ENCODE measurements around the gene TMEM225B.
A peak's percentile ranks its signal among the peaks of the same experiment; 100 is the strongest.

TMEM225B gene

GRCh38 chr7:99623091-99623693, 25.1 kb downstream of the TMEM225B start:
- Histone ChIP-seq H3K9me3 (ENCODE audit: control insufficient read depth, low read length) (no peaks in the 10 kb centered on the region), H3K27ac (ENCODE audit: insufficient read depth, low read depth, low read length, poor library complexity, severe bottlenecking) (no peak overlapping the region), H3K4me1 (ENCODE audit: control insufficient read depth, insufficient read depth, low read length) (no peaks in the 10 kb centered on the region), H3K36me3 (ENCODE audit: control insufficient read depth, insufficient read depth, low read length) (peaks cover 45% of the 10 kb centered on the region), H3K4me3 (ENCODE audit: insufficient read depth, low read depth, low read length) (no peak overlapping the region), H3K27me3 (ENCODE audit: control insufficient read depth, insufficient read depth, low read length, poor library complexity, severe bottlenecking) (no peaks in the 10 kb centered on the region)
- 94% methylated on average over 7 of the region's 7 CpGs for WGBS, 2 experiments

DNA sequence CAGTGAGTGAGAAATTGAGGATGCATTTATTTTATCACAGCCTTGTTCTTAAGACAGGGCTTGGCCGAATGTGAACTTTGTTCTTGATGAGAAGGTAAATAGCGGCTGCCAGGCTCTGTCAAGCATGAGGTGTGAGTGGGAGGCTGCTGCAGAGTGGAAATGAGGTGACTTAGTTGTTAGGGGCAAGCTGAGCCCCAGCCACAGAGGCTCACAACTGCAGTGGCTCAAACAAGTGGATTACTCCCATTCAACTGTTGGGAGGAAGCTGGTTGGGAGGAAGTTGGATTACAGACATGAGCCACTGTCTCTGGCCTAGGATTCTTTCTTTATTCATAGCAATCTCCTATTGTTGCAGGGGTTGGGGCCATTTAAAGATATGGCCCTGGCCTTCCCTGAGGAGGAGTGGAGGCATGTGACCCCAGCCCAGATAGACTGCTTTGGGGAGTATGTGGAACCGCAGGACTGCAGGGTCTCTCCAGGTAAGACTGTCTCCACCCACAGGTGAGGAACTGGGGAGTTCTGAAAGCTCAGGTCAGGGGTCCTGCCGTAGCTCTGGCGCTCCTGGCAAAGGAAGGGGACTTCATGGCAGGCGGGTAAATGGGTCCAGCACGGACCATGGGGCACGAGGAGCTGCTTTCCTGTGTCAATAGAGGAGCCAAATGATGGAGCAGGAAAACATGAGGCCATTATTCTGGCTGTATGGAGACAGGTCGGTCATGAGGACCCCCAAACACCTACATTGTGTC, 25.8 kb downstream of the TMEM225B start:
- WGBS, 2 experiments, result 94% methylated on average over 9 of the region's 9 CpGs
- peaks cover 45% of the 10 kb centered on the region for H3K36me3 ChIP-seq (ENCODE audit: control insufficient read depth, insufficient read depth, low read length)

DNA sequence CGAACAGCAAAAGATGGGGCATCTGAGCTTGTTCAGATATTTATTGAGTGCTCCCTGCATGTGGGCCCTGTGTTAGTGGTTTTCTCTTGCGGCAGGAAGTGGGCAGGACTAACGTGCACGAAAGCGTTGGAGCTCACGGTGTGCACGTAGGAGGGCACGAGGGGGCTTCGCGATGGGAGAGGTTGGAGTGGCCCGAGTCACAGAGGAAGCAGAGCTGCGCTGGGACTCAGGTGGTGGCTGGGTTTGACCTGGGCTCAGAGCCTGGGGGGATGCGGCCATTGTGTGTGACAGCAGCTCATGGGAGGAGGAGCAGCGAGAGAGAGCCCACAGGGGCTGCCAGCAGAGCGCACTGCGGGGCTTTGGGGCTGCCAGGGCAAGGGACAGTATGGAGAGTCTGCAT, 26.4 kb downstream of the TMEM225B start:
- H3K36me3 ChIP-seq (ENCODE audit: control insufficient read depth, insufficient read depth, low read length), result peaks cover 44% of the 10 kb centered on the region
- no peak overlapping the region for H3K27ac ChIP-seq (ENCODE audit: insufficient read depth, low read depth, low read length, poor library complexity, severe bottlenecking)
- WGBS, 2 experiments, result 96 to 97% methylated on average over 16 of the region's 16 CpGs
- H3K9me3 ChIP-seq (ENCODE audit: control insufficient read depth, low read length), result no peaks in the 10 kb centered on the region
- no peaks in the 10 kb centered on the region for H3K27me3 ChIP-seq (ENCODE audit: control insufficient read depth, insufficient read depth, low read length, poor library complexity, severe bottlenecking)
- H3K4me1 ChIP-seq (ENCODE audit: control insufficient read depth, insufficient read depth, low read length), result no peaks in the 10 kb centered on the region
- H3K4me3 ChIP-seq (ENCODE audit: insufficient read depth, low read depth, low read length), result no peak overlapping the region

More for the DNA sequence above, 25.8 kb downstream of the TMEM225B start:
- H3K27me3 ChIP-seq (ENCODE audit: control insufficient read depth, insufficient read depth, low read length, poor library complexity, severe bottlenecking), result no peaks in the 10 kb centered on the region
- no peaks in the 10 kb centered on the region for H3K4me1 ChIP-seq (ENCODE audit: control insufficient read depth, insufficient read depth, low read length)
- no peak overlapping the region for H3K4me3 ChIP-seq (ENCODE audit: insufficient read depth, low read depth, low read length)
- H3K9me3 ChIP-seq (ENCODE audit: control insufficient read depth, low read length), result no peaks in the 10 kb centered on the region
- H3K27ac ChIP-seq (ENCODE audit: insufficient read depth, low read depth, low read length, poor library complexity, severe bottlenecking), result no peak overlapping the region

DNA sequence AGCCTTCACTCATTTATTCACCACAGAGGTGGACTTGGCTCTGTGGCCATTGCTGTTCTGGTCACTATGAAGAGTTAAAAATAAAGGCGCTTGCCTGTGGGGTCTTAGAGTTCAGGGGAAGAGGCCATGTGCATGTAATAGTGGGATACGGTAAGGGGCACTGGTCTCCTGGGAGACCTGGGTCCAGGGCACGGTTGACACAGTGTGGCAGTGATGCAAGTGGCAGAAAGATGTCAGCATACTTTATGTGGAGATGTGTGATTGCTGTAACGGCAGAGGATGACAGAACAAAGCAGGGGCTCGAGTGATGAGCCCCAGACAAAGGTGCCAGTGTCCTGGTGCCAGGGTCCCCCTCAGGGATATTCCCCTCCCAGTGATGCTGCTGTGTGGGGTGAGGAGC, 27.3 kb downstream of the TMEM225B start:
- no peaks in the 10 kb centered on the region for H3K4me1 ChIP-seq (ENCODE audit: control insufficient read depth, insufficient read depth, low read length)
- peaks cover 42% of the 10 kb centered on the region for H3K36me3 ChIP-seq (ENCODE audit: control insufficient read depth, insufficient read depth, low read length)
- H3K27me3 ChIP-seq (ENCODE audit: control insufficient read depth, insufficient read depth, low read length, poor library complexity, severe bottlenecking), result no peaks in the 10 kb centered on the region
- H3K9me3 ChIP-seq (ENCODE audit: control insufficient read depth, low read length), result no peaks in the 10 kb centered on the region
- no peak overlapping the region for H3K4me3 ChIP-seq (ENCODE audit: insufficient read depth, low read depth, low read length)
- 94 to 97% methylated on average over 5 of the region's 5 CpGs for WGBS, 2 experiments
- no peak overlapping the region for H3K27ac ChIP-seq (ENCODE audit: insufficient read depth, low read depth, low read length, poor library complexity, severe bottlenecking)

DNA sequence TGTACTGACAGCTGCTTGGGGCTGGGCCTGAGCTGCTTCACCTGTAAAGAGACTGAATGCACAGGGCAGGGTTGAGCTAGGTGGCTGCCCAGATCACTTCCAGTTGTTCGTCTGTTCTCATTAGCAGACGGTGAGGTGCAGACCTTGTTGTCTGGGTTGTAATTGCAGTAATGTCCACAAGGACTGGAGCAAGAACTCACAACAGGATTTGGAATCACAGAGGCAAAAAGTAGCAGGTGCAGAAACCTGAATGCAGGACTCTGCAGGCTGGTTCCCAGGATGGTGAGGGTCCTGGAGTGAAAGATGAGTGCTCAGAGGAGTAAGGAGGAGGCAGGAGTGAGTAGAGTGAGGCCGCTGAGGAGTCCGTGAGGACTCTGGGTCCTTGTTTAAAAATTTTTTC, 27.9 kb downstream of the TMEM225B start:
- Histone ChIP-seq H3K27ac (ENCODE audit: insufficient read depth, low read depth, low read length, poor library complexity, severe bottlenecking) (no peak overlapping the region), H3K27me3 (ENCODE audit: control insufficient read depth, insufficient read depth, low read length, poor library complexity, severe bottlenecking) (no peaks in the 10 kb centered on the region), H3K4me1 (ENCODE audit: control insufficient read depth, insufficient read depth, low read length) (no peaks in the 10 kb centered on the region), H3K9me3 (ENCODE audit: control insufficient read depth, low read length) (no peaks in the 10 kb centered on the region), H3K4me3 (ENCODE audit: insufficient read depth, low read depth, low read length) (no peak overlapping the region), H3K36me3 (ENCODE audit: control insufficient read depth, insufficient read depth, low read length) (peaks cover 40% of the 10 kb centered on the region)
- WGBS, 2 experiments, result 92% methylated on average over 4 of the region's 4 CpGs

DNA sequence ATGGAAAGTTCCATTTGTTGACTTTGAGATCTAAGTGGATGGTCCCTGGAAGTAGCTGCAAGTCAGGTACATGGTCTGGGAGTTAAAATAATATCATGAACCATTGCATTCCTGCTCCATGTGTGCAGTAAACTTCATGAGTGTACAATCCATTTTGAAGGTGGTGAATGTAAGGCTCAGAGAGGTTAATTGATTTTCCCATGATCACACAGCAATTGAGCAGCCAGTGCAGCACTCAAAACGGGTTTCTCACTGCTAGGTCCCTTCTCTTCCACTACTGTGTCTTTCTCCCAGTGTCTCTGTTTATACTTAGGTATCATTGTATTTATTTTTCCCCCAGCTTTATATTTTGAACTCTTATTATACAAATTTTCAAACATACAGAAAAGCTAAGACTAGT, 28.6 kb downstream of the TMEM225B start:
- H3K27ac ChIP-seq (ENCODE audit: insufficient read depth, low read depth, low read length, poor library complexity, severe bottlenecking), result no peak overlapping the region
- peaks cover 35% of the 10 kb centered on the region for H3K36me3 ChIP-seq (ENCODE audit: control insufficient read depth, insufficient read depth, low read length)
- H3K4me1 ChIP-seq (ENCODE audit: control insufficient read depth, insufficient read depth, low read length), result no peaks in the 10 kb centered on the region
- H3K4me3 ChIP-seq (ENCODE audit: insufficient read depth, low read depth, low read length), result no peak overlapping the region
- no peaks in the 10 kb centered on the region for H3K27me3 ChIP-seq (ENCODE audit: control insufficient read depth, insufficient read depth, low read length, poor library complexity, severe bottlenecking)
- H3K9me3 ChIP-seq (ENCODE audit: control insufficient read depth, low read length), result no peaks in the 10 kb centered on the region
- WGBS, 2 experiments, result 85 to 89% methylated on average over 1 of the region's 1 CpG

GRCh38 chr7:99627513-99627912, 29.4 kb downstream of the TMEM225B start:
- Histone ChIP-seq H3K4me1 (ENCODE audit: control insufficient read depth, insufficient read depth, low read length) (no peaks in the 10 kb centered on the region), H3K27ac (ENCODE audit: insufficient read depth, low read depth, low read length, poor library complexity, severe bottlenecking) (no peak overlapping the region), H3K27me3 (ENCODE audit: control insufficient read depth, insufficient read depth, low read length, poor library complexity, severe bottlenecking) (no peaks in the 10 kb centered on the region), H3K4me3 (ENCODE audit: insufficient read depth, low read depth, low read length) (no peak overlapping the region), H3K36me3 (ENCODE audit: control insufficient read depth, insufficient read depth, low read length) (peaks cover 32% of the 10 kb centered on the region), H3K9me3 (ENCODE audit: control insufficient read depth, low read length) (no peaks in the 10 kb centered on the region)
- 94 to 98% methylated on average over 10 to 11 of the region's 11 CpGs for WGBS, 2 experiments

GRCh38 chr7:99628471-99629465, 30.7 kb downstream of the TMEM225B start:
- H3K9me3 ChIP-seq (ENCODE audit: control insufficient read depth, low read length), result no peaks in the 10 kb centered on the region
- no peaks in the 10 kb centered on the region for H3K4me1 ChIP-seq (ENCODE audit: control insufficient read depth, insufficient read depth, low read length)
- no peak overlapping the region for H3K4me3 ChIP-seq (ENCODE audit: insufficient read depth, low read depth, low read length)
- H3K27ac ChIP-seq (ENCODE audit: insufficient read depth, low read depth, low read length, poor library complexity, severe bottlenecking), result peak overlapping the region; percentile 6
- no peaks in the 10 kb centered on the region for H3K27me3 ChIP-seq (ENCODE audit: control insufficient read depth, insufficient read depth, low read length, poor library complexity, severe bottlenecking)
- H3K36me3 ChIP-seq (ENCODE audit: control insufficient read depth, insufficient read depth, low read length), result peaks cover 27% of the 10 kb centered on the region
- WGBS, 2 experiments, result 53% methylated on average over 14 of the region's 14 CpGs

- Histone ChIP-seq H3K4me3 (ENCODE audit: insufficient read depth, low read depth, low read length) (no peak overlapping the region), H3K9me3 (ENCODE audit: control insufficient read depth, low read length) (no peaks in the 10 kb centered on the region), H3K27me3 (ENCODE audit: control insufficient read depth, insufficient read depth, low read length, poor library complexity, severe bottlenecking) (no peaks in the 10 kb centered on the region), H3K36me3 (ENCODE audit: control insufficient read depth, insufficient read depth, low read length) (peaks cover 27% of the 10 kb centered on the region), H3K4me1 (ENCODE audit: control insufficient read depth, insufficient read depth, low read length) (no peaks in the 10 kb centered on the region), H3K27ac (ENCODE audit: insufficient read depth, low read depth, low read length, poor library complexity, severe bottlenecking) (no peak overlapping the region)
- 95 to 96% methylated on average over 20 of the region's 20 CpGs for WGBS, 2 experiments
Measured at GRCh38 chr7:99629643-99630042, 31.6 kb downstream of the TMEM225B start.
